GM23248 (cell line): Measurements from ENCODE around the gene RNASE8. TPM values are rescaled to one million over a fixed set of nuclear protein-coding genes. Genes with fewer than 3 reads are reported as not detected.

ENCODE experiments used
- DNase-seq: peaks from one replicate; pipeline ENCODE4 v3.0.0-alpha.2; 2015
- H2AFZ ChIP-seq: fragments of 200-600 bp; sonication (generic); 2 replicates; pipeline ENCODE4 v1.6.1; 2016; ENCODE audit warnings: antibody characterized with exemption
- H3F3A ChIP-seq: fragments of 200-600 bp; sonication (generic); 2 replicates; pipeline ENCODE4 v1.6.1; 2016; ENCODE audit warnings: mild to moderate bottlenecking, antibody characterized with exemption, mixed run types; ENCODE audit not compliant: insufficient read depth
- H3K27ac ChIP-seq: fragments of 200-600 bp; sonication (generic); 2 replicates; pipeline ENCODE4 v1.5.1; 2016; ENCODE audit warnings: mild to moderate bottlenecking
- H3K27me3 ChIP-seq: fragments of 200-600 bp; sonication (generic); replicated peaks from 2 replicates; pipeline ENCODE4 v1.6.1; 2016; ENCODE audit warnings: mild to moderate bottlenecking; ENCODE audit not compliant: insufficient read depth
- H3K36me3 ChIP-seq: fragments of 200-600 bp; sonication (generic); 2 replicates; pipeline ENCODE4 v1.6.1; 2016; ENCODE audit warnings: low read depth, mild to moderate bottlenecking
- H3K4me1 ChIP-seq: fragments of 200-600 bp; sonication (generic); 2 replicates; pipeline ENCODE4 v1.6.1; 2016; ENCODE audit warnings: mild to moderate bottlenecking; ENCODE audit not compliant: insufficient read depth
- H3K4me2 ChIP-seq: fragments of 200-600 bp; sonication (generic); one replicate; pipeline ENCODE4 v1.6.1; 2016; ENCODE audit warnings: mild to moderate bottlenecking; ENCODE audit not compliant: unreplicated experiment
- H3K4me3 ChIP-seq: fragments of 200-600 bp; sonication (generic); 2 replicates; pipeline ENCODE4 v1.5.1; 2016; ENCODE audit warnings: mild to moderate bottlenecking
- H3K79me2 ChIP-seq: fragments of 200-600 bp; sonication (generic); 2 replicates; pipeline ENCODE4 v1.6.1; 2016; ENCODE audit warnings: mild to moderate bottlenecking; ENCODE audit not compliant: insufficient read depth
- H3K9ac ChIP-seq: fragments of 200-600 bp; sonication (generic); 2 replicates; pipeline ENCODE4 v1.6.1; 2016; ENCODE audit warnings: mild to moderate bottlenecking
- H3K9me2 ChIP-seq: fragments of 200-600 bp; sonication (generic); 2 replicates; pipeline ENCODE4 v1.6.1; 2016; ENCODE audit warnings: mixed run types, mild to moderate bottlenecking, moderate library complexity; ENCODE audit not compliant: insufficient read depth
- H3K9me3 ChIP-seq: fragments of 200-600 bp; sonication (generic); one replicate; pipeline ENCODE4 v1.6.1; 2017; ENCODE audit warnings: low read depth
- H4K20me1 ChIP-seq: fragments of 200-600 bp; sonication (generic); 2 replicates; pipeline ENCODE4 v1.6.0; 2016; ENCODE audit not compliant: insufficient read depth
- EZH2 ChIP-seq: fragments of 200-600 bp; sonication (generic); IDR thresholded peaks from 2 replicates; pipeline ENCODE4 v1.6.1; 2018; ENCODE audit warnings: antibody characterized with exemption, mild to moderate bottlenecking; ENCODE audit not compliant: insufficient read depth, poor library complexity, severe bottlenecking
- EZH2phosphoT487 ChIP-seq: fragments of 200-600 bp; sonication (generic); IDR thresholded peaks from 2 replicates; pipeline ENCODE4 v1.6.1; 2018; ENCODE audit warnings: antibody characterized with exemption, moderate library complexity, mild to moderate bottlenecking, low read depth; ENCODE audit not compliant: insufficient read depth
- WGBS, 2 experiments: methylation state at CpG; one replicate each; pipeline ENCODE4 v1.1.6; 2015 to 2017; ENCODE audit warnings: low lambda C conversion rate in 2 of 2, low coverage in 1 of 2; ENCODE audit errors: missing lambda C conversion rate in 2 of 2; 5-methylcytosine and 5-hydroxymethylcytosine counted together
- in situ Hi-C: fragments of 300-500 bp; cut with MboI; formaldehyde crosslinking; loops from 2 replicates; pipeline ENCODE4 v1.15.0; 2020
- polyA plus RNA-seq: library from polyadenylated mRNA; unstranded; fragments of >200 nt; fragmentation: Nextera tagmentation; extraction: Ambion mirVana; gene quantifications from 2 replicates; pipeline ENCODE4 v1.2.1, GENCODE V29; 2016
- total RNA-seq: library from RNA; depleted of rRNA; stranded (reverse); fragments of >200 nt; shearing (Covaris generic); gene quantifications from 2 replicates; pipeline ENCODE4 v1.2.3, GENCODE V29; 2014

Gene RNASE8
- total and polyA plus RNA-seq, 2 experiments from 2014 or later: not detected

- Histone ChIP-seq H3K79me2 (peaks cover 41% of the 10 kb centered on the region), H3F3A (peaks cover 24% of the 10 kb centered on the region), H3K27ac (no peak overlapping the region), H3K36me3 (peaks cover 33% of the 10 kb centered on the region), H3K9me2 (no peaks in the 10 kb centered on the region), H4K20me1 (no peaks in the 10 kb centered on the region), H3K9ac (no peak overlapping the region), H3K4me1 (peaks cover 16% of the 10 kb centered on the region), H2AFZ (no peak overlapping the region), H3K4me3 (no peak overlapping the region), H3K9me3 (no peaks in the 10 kb centered on the region), H3K4me2 (no peak overlapping the region), H3K27me3 (no peaks in the 10 kb centered on the region)
- TF ChIP-seq EZH2phosphoT487: no peak
- no peak for TF ChIP-seq EZH2
- in situ Hi-C loops: no loop called here
- no peak for DNase-seq
- WGBS, 2 experiments: 79 to 80% methylated on average over 8 to 9 of the region's 9 CpGs
Measured at GRCh38 chr14:21075719-21076437, 18.3 kb downstream of the RNASE8 start.

- 98 to 100% methylated on average over 2 of the region's 2 CpGs for WGBS, 2 experiments
- peaks cover 39% of the 10 kb centered on the region for H3K79me2 ChIP-seq
Measured at GRCh38 chr14:21077672-21078071, 20.1 kb downstream of the RNASE8 start.

GRCh38 chr14:21078287-21078686, 20.7 kb downstream of the RNASE8 start:
- TF ChIP-seq EZH2phosphoT487 (no peak), EZH2 (no peak)
- peaks cover 9% of the 10 kb centered on the region for H3F3A ChIP-seq
- no peak overlapping the region for H2AFZ ChIP-seq
- no peak overlapping the region for H3K27ac ChIP-seq
- DNase-seq: no peak
- H3K9me2 ChIP-seq: no peaks in the 10 kb centered on the region
- in situ Hi-C loops: no loop called here
- H3K27me3 ChIP-seq: no peaks in the 10 kb centered on the region
- H3K4me3 ChIP-seq: no peak overlapping the region
- no peak overlapping the region for H3K4me2 ChIP-seq
- H3K4me1 ChIP-seq: peaks cover under 1% of the 10 kb centered on the region
- H4K20me1 ChIP-seq: no peaks in the 10 kb centered on the region
- H3K9me3 ChIP-seq: no peaks in the 10 kb centered on the region
- H3K9ac ChIP-seq: no peak overlapping the region
- WGBS, 2 experiments: 83 to 85% methylated on average over 5 of the region's 5 CpGs
- H3K79me2 ChIP-seq: peaks cover 33% of the 10 kb centered on the region
- H3K36me3 ChIP-seq: peaks cover 43% of the 10 kb centered on the region

More at GRCh38 chr14:21077672-21078071, 20.1 kb downstream of the RNASE8 start:
- no peaks in the 10 kb centered on the region for H3K27me3 ChIP-seq
- H3F3A ChIP-seq: peaks cover 11% of the 10 kb centered on the region
- peaks cover 38% of the 10 kb centered on the region for H3K36me3 ChIP-seq
- H3K4me1 ChIP-seq: peaks cover 6% of the 10 kb centered on the region
- H2AFZ ChIP-seq: no peak overlapping the region
- no peaks in the 10 kb centered on the region for H3K9me3 ChIP-seq
- in situ Hi-C loops: no loop called here
- no peak for DNase-seq
- no peak overlapping the region for H3K9ac ChIP-seq
- TF ChIP-seq EZH2phosphoT487 (no peak), EZH2 (no peak)
- no peak overlapping the region for H3K4me3 ChIP-seq
- no peaks in the 10 kb centered on the region for H3K9me2 ChIP-seq
- no peak overlapping the region for H3K4me2 ChIP-seq
- H4K20me1 ChIP-seq: no peaks in the 10 kb centered on the region
- no peak overlapping the region for H3K27ac ChIP-seq

DNA sequence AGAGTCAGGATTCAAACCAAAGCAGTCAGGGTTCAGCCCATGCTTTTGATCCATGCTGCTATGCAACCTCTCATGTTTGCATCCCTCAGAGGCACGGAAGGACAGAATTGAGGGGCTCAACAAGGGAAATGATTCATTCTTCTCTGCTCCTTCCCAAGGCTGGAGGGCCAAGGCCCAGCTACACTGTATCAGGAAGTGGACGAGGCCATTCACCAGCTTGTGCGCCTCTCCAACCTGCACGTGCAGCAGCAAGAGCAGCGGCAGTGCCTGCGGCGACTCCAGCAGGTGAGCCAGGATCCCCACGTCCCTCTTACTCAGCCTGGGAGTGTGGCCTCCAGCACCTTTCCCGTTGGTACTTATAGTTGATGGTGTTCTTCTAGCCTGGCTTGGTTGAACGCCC, 21.1 kb downstream of the RNASE8 start:
- no peaks in the 10 kb centered on the region for H3K9me3 ChIP-seq

More for the DNA sequence above, 21.1 kb downstream of the RNASE8 start:
- 94 to 95% methylated on average over 10 of the region's 10 CpGs for WGBS, 2 experiments
- no peaks in the 10 kb centered on the region for H3K4me1 ChIP-seq
- H3K27me3 ChIP-seq: no peaks in the 10 kb centered on the region
- H2AFZ ChIP-seq: no peak overlapping the region
- no peaks in the 10 kb centered on the region for H4K20me1 ChIP-seq
- H3K4me3 ChIP-seq: no peak overlapping the region
- in situ Hi-C loops: no loop called here
- peaks cover 29% of the 10 kb centered on the region for H3K79me2 ChIP-seq
- H3K27ac ChIP-seq: no peak overlapping the region
- H3K36me3 ChIP-seq: peaks cover 43% of the 10 kb centered on the region
- H3K9ac ChIP-seq: no peak overlapping the region
- no peaks in the 10 kb centered on the region for H3K9me2 ChIP-seq
- TF ChIP-seq EZH2 (no peak), EZH2phosphoT487 (no peak)
- no peak for DNase-seq
- H3K4me2 ChIP-seq: no peak overlapping the region
- H3F3A ChIP-seq: peaks cover 5% of the 10 kb centered on the region; the same call in 1 of the 2 replicates
